Skeletal muscle satellite cell (primary cell): ENCODE results near the gene GHR.

Experiments
- H3K27me3 ChIP-seq: 2 replicates; pipeline ENCODE4 v1.7.0; 2013; ENCODE audit warnings: low read length; ENCODE audit not compliant: control insufficient read depth, insufficient read depth
- H3K36me3 ChIP-seq: 2 replicates; pipeline ENCODE4 v1.7.0; 2013; ENCODE audit warnings: mild to moderate bottlenecking, control low read depth, low read length; ENCODE audit not compliant: insufficient read depth
- H3K4me1 ChIP-seq: 2 replicates; pipeline ENCODE4 v1.7.0; 2013; ENCODE audit warnings: low read length; ENCODE audit not compliant: control insufficient read depth, insufficient read depth
- H3K4me2 ChIP-seq: 2 replicates; pipeline ENCODE4 v1.7.0; 2013; ENCODE audit warnings: mild to moderate bottlenecking, low read length
- H3K4me3 ChIP-seq: 2 replicates; pipeline ENCODE4 v1.7.0; 2013; ENCODE audit warnings: low read length
- H3K9ac ChIP-seq: 2 replicates; pipeline ENCODE4 v1.7.0; 2013; ENCODE audit warnings: mild to moderate bottlenecking, low read depth, low read length, moderate library complexity
- H3K9me3 ChIP-seq: replicated peaks from 2 replicates; pipeline ENCODE4 v1.7.0; 2013; ENCODE audit warnings: mild to moderate bottlenecking, control low read depth, low read length

The GHR gene

DNA sequence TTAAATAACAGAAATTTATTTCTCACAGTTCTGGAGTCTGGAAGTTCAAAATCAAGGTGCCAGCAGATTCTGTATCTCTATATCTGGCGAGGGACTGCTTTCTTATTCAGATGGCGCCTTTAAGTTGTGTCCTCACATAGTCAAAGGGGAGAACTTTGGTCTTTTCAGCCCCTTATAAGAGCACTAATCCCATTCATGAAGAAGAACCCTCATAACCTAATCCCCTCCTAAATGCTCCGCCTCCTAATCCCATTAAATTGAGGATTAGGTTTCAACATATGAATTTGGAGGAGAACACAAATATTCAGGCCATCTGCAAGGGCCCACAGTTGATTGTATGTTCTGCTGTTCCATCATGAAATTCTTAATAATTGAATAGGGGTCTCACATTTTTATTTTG lies 322.6 kb downstream of the GHR start:
- Histone ChIP-seq H3K36me3 (no peaks in the 10 kb centered on the region), H3K9ac (no peak overlapping the region), H3K27me3 (no peaks in the 10 kb centered on the region), H3K4me3 (no peak overlapping the region), H3K4me2 (no peak overlapping the region), H3K9me3 (no peaks in the 10 kb centered on the region), H3K4me1 (no peaks in the 10 kb centered on the region)

DNA sequence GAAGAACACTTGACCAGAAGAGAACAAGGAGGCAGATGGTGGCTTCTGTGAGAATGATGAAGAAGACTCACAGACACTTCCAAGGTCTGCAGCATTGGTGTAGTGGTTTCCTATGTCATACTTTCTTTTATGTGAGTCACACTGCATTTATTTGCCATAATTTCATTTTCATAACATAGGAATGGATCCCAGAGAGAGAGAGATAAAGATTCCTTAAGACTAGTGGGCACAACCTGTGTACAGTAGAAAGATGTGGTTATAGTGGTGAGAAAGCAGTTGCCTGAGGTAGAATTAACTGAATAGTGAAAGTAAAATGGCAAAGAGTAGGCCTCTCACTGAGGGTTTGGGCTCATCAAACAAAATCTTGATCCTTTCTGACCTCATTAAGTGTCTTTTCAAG lies 325.8 kb downstream of the GHR start:
- no peak overlapping the region for H3K4me2 ChIP-seq
- H3K4me1 ChIP-seq: no peaks in the 10 kb centered on the region
- no peaks in the 10 kb centered on the region for H3K27me3 ChIP-seq
- no peak overlapping the region for H3K4me3 ChIP-seq
- H3K36me3 ChIP-seq: no peaks in the 10 kb centered on the region
- H3K9me3 ChIP-seq: no peaks in the 10 kb centered on the region
- H3K9ac ChIP-seq: no peak overlapping the region

DNA sequence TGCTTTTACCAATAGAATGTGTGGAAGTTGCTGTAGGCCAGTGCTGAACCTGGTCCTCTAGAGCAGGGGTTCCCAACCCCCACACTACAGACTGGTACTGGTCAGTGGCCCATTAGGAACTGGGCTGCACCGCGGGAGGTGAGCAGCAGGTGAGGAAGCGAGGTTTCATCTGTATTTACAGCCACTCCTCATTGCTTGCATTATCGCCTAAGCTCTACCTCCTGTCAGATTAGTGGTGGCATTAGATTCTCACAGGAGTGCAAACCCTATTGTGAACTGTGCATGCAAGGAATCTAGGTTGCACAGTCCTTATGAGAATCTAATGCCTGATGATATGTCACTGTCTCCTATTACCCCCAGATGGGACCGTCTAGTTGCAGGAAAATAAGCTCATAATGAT lies 327.3 kb downstream of the GHR start:
- no peaks in the 10 kb centered on the region for H3K27me3 ChIP-seq
- no peak overlapping the region for H3K9ac ChIP-seq
- no peaks in the 10 kb centered on the region for H3K9me3 ChIP-seq
- no peaks in the 10 kb centered on the region for H3K36me3 ChIP-seq
- no peak overlapping the region for H3K4me3 ChIP-seq
- no peak overlapping the region for H3K4me2 ChIP-seq
- H3K4me1 ChIP-seq: no peaks in the 10 kb centered on the region

DNA sequence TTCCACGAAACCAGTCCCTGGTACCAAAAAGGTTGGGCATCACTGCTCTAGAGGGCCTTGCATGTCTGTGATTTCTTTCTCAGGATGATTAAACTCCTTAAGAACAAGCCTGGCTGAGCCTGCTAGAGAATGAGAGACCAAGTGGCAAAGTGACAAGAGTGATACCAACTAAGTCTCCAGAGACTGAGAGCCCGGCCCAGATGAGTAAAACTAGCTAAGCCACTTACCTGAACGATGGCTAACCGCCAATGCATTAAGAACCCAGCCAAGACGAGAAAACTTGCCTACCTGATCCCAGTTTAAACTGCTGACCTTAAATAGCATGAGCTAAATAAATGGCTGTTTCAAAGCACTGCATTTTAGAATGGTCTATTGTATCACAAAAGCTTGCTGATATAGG lies 327.8 kb downstream of the GHR start:
- H3K4me3 ChIP-seq: no peak overlapping the region
- no peaks in the 10 kb centered on the region for H3K4me1 ChIP-seq
- H3K4me2 ChIP-seq: no peak overlapping the region
- no peaks in the 10 kb centered on the region for H3K36me3 ChIP-seq
- H3K9ac ChIP-seq: no peak overlapping the region
- H3K9me3 ChIP-seq: no peaks in the 10 kb centered on the region
- H3K27me3 ChIP-seq: no peaks in the 10 kb centered on the region

DNA sequence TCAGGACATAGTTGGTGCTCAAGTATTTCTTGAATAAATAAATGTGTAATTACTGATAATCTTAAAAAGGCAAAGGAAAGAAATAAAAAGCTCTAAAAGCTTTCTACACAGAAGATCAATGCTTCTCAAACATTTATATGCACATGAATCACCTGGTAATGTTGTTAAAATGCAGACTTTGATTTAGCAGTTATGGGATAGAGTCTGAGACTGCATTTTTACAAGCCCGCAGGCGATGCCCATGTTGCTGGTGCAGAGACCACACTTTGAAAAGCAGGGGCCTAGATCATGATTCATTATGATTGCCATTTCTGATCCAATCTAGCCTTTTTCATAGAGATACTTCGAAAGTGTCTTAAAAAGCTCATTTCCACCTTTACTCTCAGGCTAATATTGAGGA lies 329.9 kb downstream of the GHR start:
- Histone ChIP-seq H3K27me3 (no peaks in the 10 kb centered on the region), H3K9me3 (no peaks in the 10 kb centered on the region), H3K9ac (no peak overlapping the region), H3K4me1 (no peaks in the 10 kb centered on the region), H3K4me2 (no peak overlapping the region), H3K4me3 (no peak overlapping the region), H3K36me3 (no peaks in the 10 kb centered on the region)

DNA sequence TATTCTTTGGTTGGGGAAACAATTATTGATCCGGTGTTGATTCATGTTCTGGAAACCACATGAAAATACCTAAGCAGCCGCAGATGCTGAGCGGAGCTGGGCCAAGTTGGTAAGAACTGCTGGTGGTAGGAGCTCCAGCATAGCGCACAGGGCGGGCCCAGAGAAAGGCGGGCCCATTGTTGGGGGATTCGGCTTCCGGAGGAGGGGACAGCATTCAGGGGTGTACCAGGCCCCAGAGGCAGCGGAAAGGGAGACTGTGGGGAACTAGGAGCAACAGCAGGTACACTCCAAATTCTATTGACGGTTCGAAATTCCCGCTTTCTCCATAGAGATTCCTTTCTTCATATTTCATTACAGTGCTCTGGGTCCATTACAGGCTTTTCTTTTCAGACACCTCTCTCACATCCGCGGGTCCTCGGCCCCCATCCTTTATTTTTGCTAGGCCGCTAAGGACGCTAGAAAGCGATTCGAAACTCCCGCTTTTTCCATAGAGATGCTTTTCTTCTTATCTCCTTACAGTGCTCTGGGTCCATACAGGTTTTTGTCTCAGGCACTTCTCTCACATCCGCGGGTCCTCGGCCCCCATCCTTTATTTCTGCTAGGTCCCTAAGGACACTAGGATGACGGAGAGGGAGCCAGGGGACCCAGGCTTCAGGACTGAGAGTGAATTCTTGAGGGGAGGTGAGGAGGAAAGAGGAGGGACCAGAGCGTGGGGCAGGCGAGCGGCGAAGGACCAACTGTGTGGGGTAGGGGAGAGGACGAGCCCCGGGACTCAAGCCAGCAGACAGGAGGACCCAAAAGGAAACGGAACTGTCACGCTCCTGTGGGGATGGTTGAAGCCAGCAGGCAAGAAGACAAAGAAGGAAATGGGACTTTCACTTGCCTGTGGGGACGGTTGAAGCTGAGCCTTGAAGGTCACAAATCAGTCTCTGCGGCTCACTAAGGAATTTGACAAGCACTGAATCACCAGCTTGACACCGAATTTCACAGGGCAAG lies 333.7 kb downstream of the GHR start, which contains the start of gene CCDC152:
Gene CCDC152, plus strand, starts transcription at position 213 of the 996 bp plus-strand sequence. CDS start 2,304 bp downstream, outside the sequence.
- H3K27me3 ChIP-seq: no peaks in the 10 kb centered on the region
- no peaks in the 10 kb centered on the region for H3K4me1 ChIP-seq
- H3K9me3 ChIP-seq: no peaks in the 10 kb centered on the region
- peak within 1 kb of the TSS; percentile 18 for H3K9ac ChIP-seq
- H3K4me3 ChIP-seq: peak within 1 kb of the TSS; percentile 50
- no peaks in the 10 kb centered on the region for H3K36me3 ChIP-seq
- H3K4me2 ChIP-seq: peak within 1 kb of the TSS; percentile 77

DNA sequence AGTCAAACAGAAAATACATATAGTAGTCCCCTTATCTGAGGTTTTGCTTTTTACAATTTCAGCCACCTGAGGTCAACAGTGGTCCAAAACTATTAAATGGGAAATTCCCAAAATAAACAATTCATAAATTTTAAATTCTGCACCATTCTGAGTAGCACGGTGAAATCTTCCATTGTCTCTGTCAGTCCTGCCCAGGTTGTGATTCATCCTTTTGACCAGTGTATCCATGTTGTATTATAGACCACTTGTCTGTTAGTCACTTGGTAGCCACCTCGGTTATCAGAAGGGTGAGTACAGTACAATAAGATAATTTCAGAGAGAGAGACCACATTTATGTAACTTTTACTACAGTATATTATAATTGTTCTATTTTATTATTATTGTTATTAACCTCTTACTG lies 336.2 kb downstream of the GHR start:
- Histone ChIP-seq H3K9me3 (no peaks in the 10 kb centered on the region), H3K27me3 (no peaks in the 10 kb centered on the region), H3K4me3 (no peak overlapping the region), H3K4me1 (no peaks in the 10 kb centered on the region), H3K36me3 (no peaks in the 10 kb centered on the region), H3K4me2 (no peak overlapping the region), H3K9ac (no peak overlapping the region)

DNA sequence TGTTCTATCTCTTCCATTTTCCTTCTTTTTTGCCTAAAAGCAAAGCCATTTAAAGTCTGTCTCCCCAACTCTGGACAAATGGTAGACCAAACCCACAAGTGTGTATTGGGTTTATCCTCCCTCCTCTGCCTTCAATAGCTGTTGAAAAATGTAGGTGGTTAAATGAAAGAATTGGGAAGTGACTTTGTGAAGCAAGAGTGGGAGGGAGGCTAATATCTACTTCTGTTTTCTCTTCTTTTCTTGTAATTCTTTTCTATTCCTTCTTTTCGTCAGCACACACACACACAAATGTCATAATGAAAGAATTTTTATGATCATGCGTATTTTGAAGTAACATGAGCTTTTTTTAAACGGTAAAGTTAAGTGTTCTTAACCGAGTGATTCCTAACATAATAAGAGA lies 337.2 kb downstream of the GHR start:
- Histone ChIP-seq H3K4me1 (no peaks in the 10 kb centered on the region), H3K4me2 (no peak overlapping the region), H3K9me3 (no peaks in the 10 kb centered on the region), H3K27me3 (no peaks in the 10 kb centered on the region), H3K4me3 (no peak overlapping the region), H3K36me3 (no peaks in the 10 kb centered on the region), H3K9ac (no peak overlapping the region)

DNA sequence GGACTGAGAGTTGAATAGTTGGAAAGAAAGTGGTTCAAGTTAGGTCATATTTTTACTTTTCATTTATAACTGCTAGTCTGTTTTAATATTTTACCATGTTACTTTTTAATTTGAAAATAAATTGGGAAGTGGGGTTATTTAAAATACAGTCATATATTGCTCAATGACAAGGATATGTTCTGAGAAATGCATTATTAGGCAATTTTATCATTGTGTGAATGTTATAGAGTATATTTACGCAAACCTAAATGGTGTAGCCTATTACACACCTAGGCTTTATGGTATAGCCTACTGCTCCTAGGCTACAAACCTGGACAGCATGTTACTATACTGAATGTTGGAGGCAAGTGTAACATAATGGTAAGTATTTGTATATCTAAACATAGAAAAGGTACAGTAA lies 338.6 kb downstream of the GHR start:
- Histone ChIP-seq H3K4me1 (no peaks in the 10 kb centered on the region), H3K4me2 (no peak overlapping the region), H3K4me3 (no peak overlapping the region), H3K9ac (no peak overlapping the region), H3K9me3 (no peaks in the 10 kb centered on the region), H3K36me3 (no peaks in the 10 kb centered on the region), H3K27me3 (no peaks in the 10 kb centered on the region)

DNA sequence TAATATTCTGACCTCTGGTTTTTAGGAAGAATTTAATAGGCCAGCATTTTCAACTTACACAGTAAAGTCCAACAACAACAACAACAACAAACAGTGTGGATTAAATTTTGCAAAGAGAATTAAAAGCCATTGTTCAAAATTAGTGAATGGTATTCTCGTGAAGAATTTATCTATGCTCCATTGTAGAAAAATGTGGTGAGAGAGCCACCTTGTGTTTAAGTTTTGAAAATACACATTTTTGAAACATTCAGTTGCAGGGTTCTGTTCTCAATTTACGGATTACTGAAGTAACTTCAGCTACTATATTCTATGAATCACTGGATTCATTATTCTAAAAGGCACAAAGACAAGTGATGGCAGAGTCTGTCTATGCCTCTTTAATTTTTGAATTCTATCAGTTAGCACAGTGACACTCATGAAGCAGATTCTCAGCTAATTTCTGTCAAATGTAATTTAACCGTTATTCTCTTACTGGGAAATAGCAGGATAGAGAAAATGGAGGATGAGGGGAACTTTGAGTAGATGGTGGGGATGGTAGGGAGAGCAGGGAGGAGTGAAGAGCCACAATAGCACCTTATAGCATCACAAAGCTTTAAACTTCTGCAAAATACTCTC lies 344.4 kb downstream of the GHR start:
- no peaks in the 10 kb centered on the region for H3K36me3 ChIP-seq
- no peaks in the 10 kb centered on the region for H3K4me1 ChIP-seq
- no peak overlapping the region for H3K4me2 ChIP-seq
- peaks cover 3% of the 10 kb centered on the region for H3K27me3 ChIP-seq
- no peak overlapping the region for H3K9ac ChIP-seq
- H3K9me3 ChIP-seq: no peaks in the 10 kb centered on the region
- no peak overlapping the region for H3K4me3 ChIP-seq

DNA sequence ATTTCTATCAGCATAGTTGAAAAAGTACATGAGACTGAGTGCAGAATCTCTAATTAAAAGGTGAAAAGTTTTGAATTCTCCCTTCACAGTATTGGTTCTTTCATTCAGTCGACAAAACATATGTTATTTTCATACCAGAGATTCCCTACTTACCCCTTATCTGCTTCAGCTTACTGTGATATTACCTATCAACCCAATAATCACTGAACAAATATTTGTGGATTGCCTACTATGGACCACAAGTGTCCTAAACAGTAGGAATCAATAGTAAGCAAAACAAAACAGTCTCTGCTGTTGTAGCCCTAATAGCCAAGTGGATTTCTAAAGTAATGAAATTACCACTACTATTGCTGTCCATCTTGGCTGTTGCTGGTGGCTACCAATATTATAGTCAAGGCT lies 344.9 kb downstream of the GHR start:
- Histone ChIP-seq H3K36me3 (no peaks in the 10 kb centered on the region), H3K9ac (no peak overlapping the region), H3K4me1 (no peaks in the 10 kb centered on the region), H3K27me3 (peaks cover 3% of the 10 kb centered on the region), H3K4me3 (no peak overlapping the region), H3K9me3 (no peaks in the 10 kb centered on the region), H3K4me2 (no peak overlapping the region)
